Measurements from ENCODE around the gene GRIA3. TPM values are rescaled to one million over a fixed set of nuclear protein-coding genes. Genes with fewer than 3 reads are reported as not detected.

Gene GRIA3
- total RNA-seq, 1 experiment from 2014 or later = 1.4 TPM

- H4K20me1 ChIP-seq (ENCODE audit: control insufficient read depth, insufficient read depth, insufficient read length) = no peaks in the 10 kb centered on the region
- H3K9ac ChIP-seq (ENCODE audit: extremely low read depth, insufficient read length, low read length) = no peak overlapping the region
- no peak overlapping the region for H3T11ph ChIP-seq (ENCODE audit: low read length)
- H3K79me1 ChIP-seq (ENCODE audit: insufficient read depth, low read depth, low read length, poor library complexity, severe bottlenecking) = no peaks in the 10 kb centered on the region
- no peak overlapping the region for H3K23ac ChIP-seq (ENCODE audit: insufficient read length, low read depth, low read length)
- no peaks in the 10 kb centered on the region for H3K27me3 ChIP-seq (ENCODE audit: insufficient read depth, low read length)
- H3K23me2 ChIP-seq (ENCODE audit: insufficient read length, low read depth, low read length, poor library complexity, severe bottlenecking) = no peaks in the 10 kb centered on the region
- H4K91ac ChIP-seq (ENCODE audit: insufficient read length, low read depth, low read length) = no peak overlapping the region
- WGBS (ENCODE audit: extremely low coverage, insufficient read length, low lambda C conversion rate) = no CpG with 5 or more reads among the region's 8 CpGs
- no peak overlapping the region for H2BK5ac ChIP-seq (ENCODE audit: insufficient read length, low read length)
- H3K4ac ChIP-seq (ENCODE audit: low read depth, low read length) = no peak overlapping the region
- no peak overlapping the region for H2BK120ac ChIP-seq (ENCODE audit: low read depth, low read length, poor library complexity, severe bottlenecking)
- no peak overlapping the region for H3K18ac ChIP-seq (ENCODE audit: insufficient read length, low read depth, low read length)
- H4K5ac ChIP-seq (ENCODE audit: insufficient read length, low read depth, low read length) = no peak overlapping the region
- no peak overlapping the region for H3K27ac ChIP-seq (ENCODE audit: insufficient read length, low read depth, low read length)
- H2BK15ac ChIP-seq (ENCODE audit: low read depth, low read length) = no peak overlapping the region
- Mint-ChIP-seq H3K36me3 (ENCODE audit: insufficient read depth in 1 of 3, low read depth in 3 of 3) (peaks cover 0 to 2% (median 0%) of the 10 kb centered on the region in 3 experiments; a peak in 2 of 7 replicates), H3K27ac (peak overlapping the region in 1 of 3 experiments; percentile 89; a peak in 3 of 7 replicates), H3K9me3 (peaks cover 0 to 51% of the 10 kb centered on the region in 2 experiments; a peak in 3 of 5 replicates), H3K4me3 (peak overlapping the region in 1 of 2 experiments; percentile 36; a peak in 2 of 5 replicates), H3K27me3 (ENCODE audit: low read depth) (peaks cover 2% of the 10 kb centered on the region; the same call in 1 of the 2 replicates), H3K4me1 (peaks cover 6 to 15% of the 10 kb centered on the region in 2 experiments)
- H2BK20ac ChIP-seq (ENCODE audit: low read depth, low read length, poor library complexity, severe bottlenecking) = no peak overlapping the region
- H2AFZ ChIP-seq (ENCODE audit: low read length) = no peak overlapping the region
- H3K14ac ChIP-seq (ENCODE audit: insufficient read depth, low read length) = no peak overlapping the region
- no peaks in the 10 kb centered on the region for H3K79me2 ChIP-seq (ENCODE audit: insufficient read depth, low read length)
- peaks cover 5% of the 10 kb centered on the region; the same call in 1 of the 2 replicates for H3K4me1 ChIP-seq (ENCODE audit: insufficient read depth, low read length)
- H2AK5ac ChIP-seq (ENCODE audit: insufficient read length, low read length) = no peak overlapping the region
- H2BK12ac ChIP-seq (ENCODE audit: insufficient read length, low read depth, low read length) = no peak overlapping the region
- no peak overlapping the region for H3K4me2 ChIP-seq (ENCODE audit: insufficient read depth, insufficient read length, low read length)
- no peak for TF ChIP-seq CTCF (conservative IDR thresholded peaks at IDR 0.05)
- no peak overlapping the region for H4K8ac ChIP-seq (replicated peaks; ENCODE audit: insufficient read length, low read depth, low read length)
- H3K56ac ChIP-seq (ENCODE audit: insufficient read length, low read depth, low read length) = no peak overlapping the region
- DNase-seq = no peak
- peaks cover 37% of the 10 kb centered on the region for H3K9me3 ChIP-seq (ENCODE audit: control insufficient read depth, low read depth, low read length)
Measured at GRCh38 chrX:123263270-123263669, 79.2 kb downstream of the GRIA3 start.

All from H9 (cell line).